Upper lobe of left lung (tissue), 4 donors: ENCODE data around the gene ZBTB47.

Source experiments
- CTCF ChIP-seq, 6 experiments: fragments of 450-650 bp in 4 of 6; fragments of 200-600 bp in 2 of 6; sonication (generic) in 2 of 6; IDR thresholded peaks; one replicate each; pipeline ENCODE4 v1.5.1; 2016 to 2019; ENCODE audit warnings: antibody characterized with exemption in 6 of 6
- POLR2A ChIP-seq, 4 donors: fragments of 450-650 bp; IDR thresholded peaks; one replicate each; pipeline ENCODE4 v1.5.1; 2016 to 2017; ENCODE audit warnings: antibody characterized with exemption in 4 of 4, mild to moderate bottlenecking in 2 of 4
- POLR2AphosphoS5 ChIP-seq, 2 donors: sonication (generic); formaldehyde crosslinking; IDR thresholded peaks; one replicate each; pipeline ENCODE4 v1.5.1; 2017; ENCODE audit warnings: antibody characterized with exemption in 2 of 2

GRCh38 chr3:42693530-42693930 is 40.0 kb downstream of the ZBTB47 start:
- no peak for TF ChIP-seq CTCF (IDR thresholded peaks at IDR 0.05)
- no peak for TF ChIP-seq POLR2AphosphoS5 (IDR thresholded peaks at IDR 0.05)
- no peak for TF ChIP-seq POLR2A (IDR thresholded peaks at IDR 0.05)
